SK-N-SH (cell line): Measurements from ENCODE around the gene ZCCHC14. TPM values are rescaled to one million over a fixed set of nuclear protein-coding genes. Genes with fewer than 3 reads are reported as not detected.
A peak's percentile ranks its signal among the peaks of the same experiment; 100 is the strongest.

Experiments
- CTCF ChIA-PET: fragments of 300-600, 350-600 bp; formaldehyde crosslinking; extraction: SDS; loops from one replicate; lab custom pipeline; 2021; lab: Yijun Ruan, JAX
- POLR2A ChIA-PET: fragments of 350-600 bp; sonication (Branson Sonifier 250); formaldehyde crosslinking; extraction: SDS; loops from one replicate; lab custom pipeline; 2020; ENCODE audit warnings: antibody characterized with exemption, inconsistent platforms; lab: Yijun Ruan, JAX
- DNase-seq: peaks from one replicate; pipeline ENCODE4 v3.0.0; 2012
- H2AFZ ChIP-seq: fragments of 200-600 bp; sonication (generic); 2 replicates; pipeline ENCODE4 v1.8.1; 2016; ENCODE audit warnings: antibody characterized with exemption, mild to moderate bottlenecking, low read depth
- H3F3A ChIP-seq: fragments of 200-600 bp; sonication (generic); replicated peaks from 2 replicates; pipeline ENCODE3; 2016; ENCODE audit warnings: antibody characterized with exemption, mild to moderate bottlenecking; ENCODE audit not compliant: insufficient read depth
- H3K27ac ChIP-seq, 2 experiments: fragments of 200-500 bp in 1 of 2; fragments of 200-600 bp in 1 of 2; sonication (Bioruptor generic) in 1 of 2; sonication (generic), shearing (Covaris generic) in 1 of 2; 2 replicates each; pipeline versions ENCODE4 v1.5.1 to v1.6.1; 2014 to 2016; ENCODE audit warnings: low read depth in 2 of 2, inconsistent platforms in 1 of 2, low read length in 1 of 2, mild to moderate bottlenecking in 1 of 2, mixed read lengths in 1 of 2
- H3K27me3 ChIP-seq: fragments of 200-600 bp; sonication (generic), shearing (Covaris generic); 2 replicates; pipeline ENCODE4 v1.6.1; 2016; ENCODE audit warnings: mixed run types; ENCODE audit not compliant: insufficient read depth
- H3K36me3 ChIP-seq, 2 experiments: fragments of 200-500 bp in 1 of 2; fragments of 200-600 bp in 1 of 2; sonication (Bioruptor generic) in 1 of 2; sonication (generic) in 1 of 2; replicated peaks in 1 of 2; 2 replicates each; pipeline versions ENCODE3 to v1.5.1; 2014 to 2016; ENCODE audit warnings: low read length in 1 of 2, mild to moderate bottlenecking in 1 of 2; ENCODE audit not compliant: insufficient read depth in 2 of 2, control insufficient read depth in 1 of 2
- H3K4me1 ChIP-seq, 2 experiments: fragments of 200-500 bp in 1 of 2; fragments of 200-600 bp in 1 of 2; sonication (Bioruptor generic) in 1 of 2; sonication (generic), shearing (Covaris generic) in 1 of 2; 2 replicates each; pipeline versions ENCODE4 v1.5.1 to v1.6.1; 2014 to 2016; ENCODE audit warnings: low read depth in 1 of 2, low read length in 1 of 2, mixed run types in 1 of 2; ENCODE audit not compliant: insufficient read depth in 2 of 2, control insufficient read depth in 1 of 2
- H3K4me2 ChIP-seq: fragments of 200-600 bp; sonication (generic), shearing (Covaris generic); 2 replicates; pipeline ENCODE4 v1.6.1; 2017; ENCODE audit warnings: mixed run types
- H3K4me3 ChIP-seq, 2 experiments: fragments of 200-500 bp in 1 of 2; fragments of 200-600 bp in 1 of 2; sonication (Bioruptor generic) in 1 of 2; sonication (generic), shearing (Covaris generic) in 1 of 2; 2 replicates each; pipeline versions ENCODE4 v1.5.1 to v1.8.1; 2014 to 2016; ENCODE audit warnings: low read depth in 2 of 2, inconsistent platforms in 1 of 2, low read length in 1 of 2, mild to moderate bottlenecking in 1 of 2, mixed read lengths in 1 of 2, moderate library complexity in 1 of 2
- H3K79me2 ChIP-seq: fragments of 200-600 bp; sonication (generic); 2 replicates; pipeline ENCODE4 v1.8.1; 2017; ENCODE audit warnings: mild to moderate bottlenecking; ENCODE audit not compliant: insufficient read depth
- H3K9ac ChIP-seq: fragments of 200-600 bp; sonication (generic); 2 replicates; pipeline ENCODE4 v1.6.1; 2017; ENCODE audit warnings: mixed run types
- H3K9me2 ChIP-seq: fragments of 200-600 bp; sonication (generic); 2 replicates; pipeline ENCODE4 v1.6.1; 2017; ENCODE audit warnings: mixed run types
- H3K9me3 ChIP-seq: fragments of 200-600 bp; sonication (generic); 2 replicates; pipeline ENCODE4 v1.6.1; 2017; ENCODE audit warnings: mixed run types, mild to moderate bottlenecking, moderate library complexity
- H4K20me1 ChIP-seq: fragments of 200-600 bp; sonication (generic); 2 replicates; pipeline ENCODE4 v1.6.1; 2017; ENCODE audit warnings: mild to moderate bottlenecking, mixed run types; ENCODE audit not compliant: insufficient read depth
- ELF1 ChIP-seq: IDR thresholded peaks from 2 replicates; pipeline ENCODE4 v1.4.0; 2012
- EP300 ChIP-seq, 2 experiments: IDR thresholded peaks; 2 replicates each; pipeline versions ENCODE4 v1.4.0 to v1.6.1; 2012; ENCODE audit warnings: borderline replicate concordance in 1 of 2, low read depth in 1 of 2, low read length in 1 of 2
- EZH2phosphoT487 ChIP-seq: fragments of 200-600 bp; sonication (generic); IDR thresholded peaks from 2 replicates; pipeline ENCODE4 v1.6.1; 2017; ENCODE audit warnings: low read depth, mixed run types, mild to moderate bottlenecking, antibody characterized with exemption, moderate library complexity, borderline replicate concordance
- FOXM1 ChIP-seq: IDR thresholded peaks from 2 replicates; pipeline ENCODE4 v1.4.0; 2012; ENCODE audit warnings: low read depth, mild to moderate bottlenecking
- GABPA ChIP-seq: IDR thresholded peaks from 2 replicates; pipeline ENCODE4 v1.4.0; 2012; ENCODE audit warnings: low read depth, mild to moderate bottlenecking
- GATA2 ChIP-seq: sonication (generic); formaldehyde crosslinking; IDR thresholded peaks from 2 replicates; pipeline ENCODE4 v1.5.0; 2020; ENCODE audit warnings: mild to moderate bottlenecking, missing genetic modification reagents
- MAX ChIP-seq: IDR thresholded peaks from 2 replicates; pipeline ENCODE4 v1.4.0; 2012; ENCODE audit warnings: low read depth
- MXI1 ChIP-seq: IDR thresholded peaks from 2 replicates; pipeline ENCODE4 v1.6.1; 2012; ENCODE audit warnings: mild to moderate bottlenecking, low read depth, low read length, improper control_type of control experiment
- NFIC ChIP-seq: IDR thresholded peaks from 2 replicates; pipeline ENCODE4 v1.4.0; 2012; ENCODE audit warnings: borderline replicate concordance
- RAD21 ChIP-seq: IDR thresholded peaks from 2 replicates; pipeline ENCODE4 v1.6.1; 2012; ENCODE audit warnings: mild to moderate bottlenecking, low read length
- REST ChIP-seq: IDR thresholded peaks from 2 replicates; pipeline ENCODE4 v1.6.1; 2012; ENCODE audit warnings: mild to moderate bottlenecking, low read depth, low read length, moderate library complexity
- RXRA ChIP-seq: IDR thresholded peaks from 2 replicates; pipeline ENCODE4 v1.4.0; 2012; ENCODE audit warnings: low read depth, mild to moderate bottlenecking, borderline replicate concordance
- SIN3A ChIP-seq: IDR thresholded peaks from 2 replicates; pipeline ENCODE4 v1.6.1; 2012; ENCODE audit warnings: low read depth, mild to moderate bottlenecking, low read length, moderate library complexity, borderline replicate concordance
- SMC3 ChIP-seq: IDR thresholded peaks from 2 replicates; pipeline ENCODE4 v1.6.1; 2012; ENCODE audit warnings: low read depth, low read length, improper control_type of control experiment
- TCF12 ChIP-seq: IDR thresholded peaks from 2 replicates; pipeline ENCODE4 v1.4.0; 2012
- TEAD4 ChIP-seq: IDR thresholded peaks from 2 replicates; pipeline ENCODE4 v1.4.0; 2012; ENCODE audit warnings: mild to moderate bottlenecking, borderline replicate concordance; ENCODE audit not compliant: insufficient read depth
- WGBS: methylation state at CpG from one replicate; pipeline ENCODE4 v1.1.6; 2017; ENCODE audit warnings: low lambda C conversion rate; 5-methylcytosine and 5-hydroxymethylcytosine counted together
- polyA plus RNA-seq, 3 experiments: library from polyadenylated mRNA; depleted of rRNA; stranded (reverse); fragments of >200 nt; gene quantifications; 2 replicates each; pipeline ENCODE4 v1.2.3, GENCODE V29; 2012

The ZCCHC14 gene
- polyA plus RNA-seq, 1 of the 3 experiments (the other 2 are of a cell fraction) = 5.7 TPM

- Histone ChIP-seq H2AFZ (no peak overlapping the region), H3K27me3 (no peaks in the 10 kb centered on the region), H3K4me3 (no peak overlapping the region), H3K27ac (peak overlapping the region in 1 of 2 experiments; percentile 18; a peak in 2 of 4 replicates), H3F3A (peaks cover 7% of the 10 kb centered on the region), H3K79me2 (peaks cover 61% of the 10 kb centered on the region), H3K9me3 (no peaks in the 10 kb centered on the region), H3K9me2 (no peaks in the 10 kb centered on the region), H3K9ac (no peak overlapping the region), H3K4me1 (peaks cover 1 to 5% of the 10 kb centered on the region in 2 experiments; a peak in 2 of 4 replicates), H4K20me1 (peaks cover 3% of the 10 kb centered on the region), H3K4me2 (no peak overlapping the region), H3K36me3 (peaks cover 14 to 32% of the 10 kb centered on the region in 2 experiments)
- ChIA-PET POLR2A (no interaction called here), CTCF (interaction anchor here (0.7 to 3.8 kb wide), 4 partner anchors 16 to 26 kb away, joined by 3 to 13 read pairs (median 4); no protein-coding TSS in a partner anchor)
- no peak for DNase-seq
- TF ChIP-seq REST (no peak), EP300 (IDR thresholded peaks at IDR 0.05; ENCODE audit: borderline replicate concordance in 1 of 2, low read depth in 1 of 2, low read length in 1 of 2) (no peak), TCF12 (no peak), RXRA (no peak), FOXM1 (no peak), TEAD4 (no peak), GABPA (no peak), NFIC (no peak), EZH2phosphoT487 (no peak), MXI1 (no peak), RAD21 (no peak), ELF1 (no peak), GATA2 (CRISPR knock-in tag) (no peak), SMC3 (no peak), MAX (no peak), SIN3A (no peak)
- WGBS = 94% methylated on average over 8 of the region's 8 CpGs
Measured at GRCh38 chr16:87443016-87443415, 49.8 kb downstream of the ZCCHC14 start.
